ENCODE measurements around the gene GATA2.

- TF ChIP-seq CTCF (IDR thresholded peaks at IDR 0.05) (no peak), POLR2AphosphoS5 (IDR thresholded peaks at IDR 0.05) (no peak), EP300 (IDR thresholded peaks at IDR 0.05) (no peak), POLR2A (IDR thresholded peaks at IDR 0.05) (no peak)
These were observed 21.3 kb downstream of the GATA2 start for GRCh38 chr3:128471720-128472119.

All from gastroesophageal sphincter (tissue), 3 donors.